Coronary artery (tissue), 2 donors: ENCODE results near the gene PRMT1.

Experiments
- DNase-seq: peaks from one replicate; pipeline ENCODE4 v3.0.0-alpha.2; 2017; ENCODE audit warnings: low spot score
- H3K27ac ChIP-seq, 2 donors: fragments of 200-600 bp; sonication (generic); one replicate each; pipeline ENCODE4 v1.5.1; 2016 to 2019
- H3K4me3 ChIP-seq: fragments of 200-600 bp; sonication (generic); 2 replicates; pipeline ENCODE4 v1.5.1; 2016; ENCODE audit warnings: mild to moderate bottlenecking, moderate library complexity
- CTCF ChIP-seq: fragments of 200-600 bp; sonication (generic); IDR thresholded peaks from one replicate; pipeline ENCODE4 v1.5.1; 2019; ENCODE audit warnings: antibody characterized with exemption

The PRMT1 gene

DNA sequence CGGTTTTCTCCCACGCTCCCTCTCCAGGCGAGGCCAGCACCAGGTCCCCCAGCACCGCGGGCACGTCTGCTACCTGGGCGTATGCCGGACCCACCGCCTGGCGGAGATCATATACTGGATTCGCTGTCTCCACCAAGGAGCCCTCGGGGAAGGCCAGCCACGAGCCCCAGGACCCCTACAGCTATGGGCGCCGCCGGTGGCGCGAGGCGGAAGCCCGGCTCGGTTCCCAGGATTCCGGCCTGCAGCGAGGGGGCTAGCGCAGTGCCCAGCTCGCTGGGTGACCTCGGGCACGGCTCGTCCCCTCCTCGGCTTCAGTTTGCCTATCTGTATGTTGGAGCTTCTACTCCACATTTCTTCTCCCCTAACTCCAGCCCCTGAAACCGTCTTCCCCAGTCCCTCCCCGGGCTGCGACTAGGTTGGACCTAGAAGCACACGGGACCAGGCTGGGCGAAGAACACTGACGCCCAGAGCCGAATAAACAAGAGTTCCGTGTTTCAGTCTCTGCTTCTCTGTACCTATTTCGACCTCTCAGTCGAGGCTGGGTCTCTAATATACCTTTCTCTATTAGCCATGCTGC is 13.1 kb downstream of the PRMT1 start:
- H3K4me3 ChIP-seq, result peak overlapping the region; percentile 61
- DNase-seq, result no peak
- no peak for TF ChIP-seq CTCF
- peak overlapping the region in 1 of 2 donors; percentile 19 for H3K27ac ChIP-seq

DNA sequence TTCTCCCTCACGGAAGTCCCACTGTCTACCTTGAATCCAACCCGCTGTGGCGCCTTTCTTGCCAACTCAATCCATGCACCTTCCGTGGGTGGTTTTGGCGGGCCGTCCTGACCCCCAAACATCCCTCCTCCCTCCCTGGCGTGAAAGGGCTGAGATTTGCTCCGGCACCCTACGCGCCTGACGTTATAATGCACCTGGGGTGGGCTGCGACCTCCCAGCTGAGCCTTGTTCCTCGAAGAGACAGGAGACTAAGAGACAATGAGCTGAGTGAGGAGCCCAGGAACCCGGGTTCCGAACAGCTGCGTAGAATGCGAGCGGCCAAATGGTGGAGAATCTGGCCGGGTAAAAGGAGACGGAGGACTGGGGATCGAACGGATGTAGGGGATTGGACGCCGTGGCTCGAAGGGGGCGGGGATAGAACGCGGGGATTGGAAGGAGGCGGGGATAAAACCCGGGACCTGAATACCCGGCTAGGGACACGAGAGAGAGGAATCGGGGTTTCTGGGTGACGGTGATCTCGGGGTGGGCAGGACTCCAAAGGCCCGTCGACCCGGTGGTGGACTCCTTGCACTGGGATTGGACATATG is 13.7 kb downstream of the PRMT1 start, which contains the start of gene CPT1C:
Gene CPT1C (plus strand): TSS at position 461 of the 587 bp plus-strand sequence. CDS start 1,137 bp downstream, outside the sequence.
- no peak for DNase-seq
- peak within 1 kb of the TSS; percentile 61 for H3K4me3 ChIP-seq
- H3K27ac ChIP-seq, result peak within 1 kb of the TSS in 1 of 2 donors; percentile 19
- no peak for TF ChIP-seq CTCF

- H3K4me3 ChIP-seq, result peak overlapping the region; percentile 61
- TF ChIP-seq CTCF, result no peak
- peak overlapping the region in 1 of 2 donors; percentile 7 for H3K27ac ChIP-seq
- no peak for DNase-seq
Observed at GRCh38 chr19:49691243-49692146, 14.4 kb downstream of the PRMT1 start.

DNA sequence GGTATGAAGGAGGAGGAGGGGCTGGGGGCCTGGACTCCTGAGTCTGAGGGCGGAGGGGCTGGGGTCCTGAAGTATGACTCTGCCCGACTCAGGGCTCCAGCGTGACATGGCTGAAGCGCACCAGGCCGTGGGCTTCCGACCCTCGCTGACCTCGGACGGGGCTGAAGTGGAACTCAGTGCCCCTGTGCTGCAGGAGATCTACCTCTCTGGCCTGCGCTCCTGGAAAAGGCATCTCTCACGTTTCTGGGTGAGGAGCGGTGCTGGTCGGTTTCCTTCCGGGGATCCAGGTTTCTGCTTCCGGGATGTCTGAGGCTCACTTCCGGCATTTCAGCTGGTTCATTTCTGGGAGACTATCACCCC is 15.1 kb downstream of the PRMT1 start:
- TF ChIP-seq CTCF, result no peak
- H3K27ac ChIP-seq, result no peak overlapping the region
- H3K4me3 ChIP-seq, result no peak overlapping the region
- DNase-seq, result no peak

DNA sequence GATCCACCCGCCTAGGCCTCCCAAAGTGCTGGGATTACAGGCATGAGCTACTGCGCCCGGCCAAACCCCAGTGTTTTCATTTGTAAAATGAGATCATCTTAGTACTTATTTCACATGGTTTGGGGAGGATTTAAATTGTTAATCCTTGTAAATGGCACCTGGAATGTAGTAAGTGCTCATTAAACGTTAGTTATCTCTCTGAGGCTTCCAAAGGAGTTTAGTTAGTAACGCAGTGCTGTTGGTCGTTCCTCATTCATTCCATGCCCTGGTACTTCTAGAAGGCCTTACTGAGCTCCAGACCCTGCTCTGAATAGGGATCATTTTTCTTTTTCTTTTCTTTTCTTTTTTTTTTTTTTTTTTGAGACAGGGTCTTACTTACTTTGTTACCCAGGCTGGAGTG is 19.0 kb downstream of the PRMT1 start:
- Histone ChIP-seq H3K4me3 (no peak overlapping the region), H3K27ac (no peak overlapping the region)
- no peak for TF ChIP-seq CTCF
- no peak for DNase-seq

DNA sequence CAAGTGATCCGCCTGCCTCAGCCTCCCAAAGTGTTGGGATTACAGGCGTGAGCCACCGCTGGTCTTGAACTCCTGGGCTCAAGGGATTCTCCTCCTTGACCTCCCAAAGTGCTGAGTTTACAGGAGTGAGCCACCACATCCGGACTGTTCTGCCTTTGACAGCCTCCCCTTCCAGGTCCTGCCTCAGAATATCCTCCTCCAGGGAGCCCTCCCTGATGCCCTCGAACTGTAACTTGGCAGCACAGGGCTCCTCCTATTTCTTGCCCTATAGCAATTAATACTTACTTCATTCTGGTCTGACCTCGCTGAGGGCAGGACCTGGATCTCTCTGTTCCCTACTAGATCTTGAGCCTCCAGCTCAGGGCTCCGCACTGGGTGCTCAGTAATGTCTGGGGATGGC is 19.8 kb downstream of the PRMT1 start:
- no peak overlapping the region for H3K27ac ChIP-seq
- no peak for TF ChIP-seq CTCF
- DNase-seq, result no peak
- H3K4me3 ChIP-seq, result no peak overlapping the region
